GM13977 (cell line): ENCODE data around the gene MMP25.

Experiments
- DNase-seq: peaks from one replicate; pipeline ENCODE4 v3.0.0; 2012; ENCODE audit warnings: low spot score
- in situ Hi-C: fragments of 300-500 bp; cut with MboI; formaldehyde crosslinking; loops from one replicate; pipeline ENCODE4 v1.12.0; 2022; ENCODE audit warnings: low sequenced_read_pairs, low pct_unique_long_range_greater_than_20kb, mixed read lengths, inconsistent platforms; ENCODE audit not compliant: unreplicated experiment
- TF ChIP-seq, protein P1 (sequence below): IDR thresholded peaks from 2 replicates; pipeline ENCODE4 v1.5.1; 2012; ENCODE audit warnings: mild to moderate bottlenecking, control low read depth; ENCODE audit not compliant: insufficient read depth; ENCODE audit errors: extremely low read depth, missing control alignments

The MMP25 gene

DNA sequence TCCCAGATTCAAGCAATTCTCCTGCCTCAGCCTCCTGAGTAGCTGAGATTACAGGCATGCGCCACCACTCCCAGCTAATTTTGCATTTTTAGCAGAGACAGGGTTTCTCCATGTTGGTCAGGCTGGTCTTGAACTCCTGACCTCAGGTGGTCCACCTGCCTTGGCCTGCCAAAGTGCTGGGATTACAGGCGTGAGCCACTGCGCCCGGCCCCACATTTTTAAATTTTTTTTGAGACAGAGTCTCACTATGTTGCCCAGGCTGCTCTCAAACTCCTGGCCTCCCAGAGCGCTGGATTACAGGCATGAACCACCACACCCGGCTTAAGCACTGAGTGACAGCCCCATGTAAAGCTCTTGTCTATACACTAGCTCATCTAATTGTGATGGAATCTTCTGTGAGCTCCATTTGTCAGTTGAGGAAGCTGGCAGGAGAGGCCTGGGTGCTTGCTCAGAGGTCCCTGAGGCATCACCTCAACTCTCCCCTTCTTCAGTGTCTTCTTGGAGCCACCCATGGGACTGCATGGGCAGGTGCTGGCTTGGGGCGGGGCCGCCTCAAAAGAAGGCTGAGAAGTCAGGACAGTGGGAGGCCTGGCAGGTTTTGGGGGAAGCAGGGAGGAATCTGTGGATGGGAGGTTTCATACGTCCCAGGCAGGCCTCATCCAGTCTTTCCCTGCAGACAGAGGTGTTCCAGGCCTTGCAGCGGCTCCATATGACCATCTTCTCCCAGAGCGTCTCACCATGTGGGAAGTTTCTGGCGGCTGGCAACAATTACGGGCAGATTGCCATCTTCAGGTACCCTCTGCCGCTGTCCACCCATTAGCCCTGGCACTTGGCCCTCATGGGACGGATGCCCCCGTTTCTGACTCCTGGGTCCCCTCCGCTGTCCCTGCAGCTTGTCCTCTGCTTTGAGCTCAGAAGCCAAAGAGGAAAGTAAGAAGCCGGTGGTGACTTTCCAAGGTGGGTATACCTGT lies 21.0 kb upstream of the MMP25 start:
- no peak for DNase-seq
- TF ChIP-seq, protein P1, sequence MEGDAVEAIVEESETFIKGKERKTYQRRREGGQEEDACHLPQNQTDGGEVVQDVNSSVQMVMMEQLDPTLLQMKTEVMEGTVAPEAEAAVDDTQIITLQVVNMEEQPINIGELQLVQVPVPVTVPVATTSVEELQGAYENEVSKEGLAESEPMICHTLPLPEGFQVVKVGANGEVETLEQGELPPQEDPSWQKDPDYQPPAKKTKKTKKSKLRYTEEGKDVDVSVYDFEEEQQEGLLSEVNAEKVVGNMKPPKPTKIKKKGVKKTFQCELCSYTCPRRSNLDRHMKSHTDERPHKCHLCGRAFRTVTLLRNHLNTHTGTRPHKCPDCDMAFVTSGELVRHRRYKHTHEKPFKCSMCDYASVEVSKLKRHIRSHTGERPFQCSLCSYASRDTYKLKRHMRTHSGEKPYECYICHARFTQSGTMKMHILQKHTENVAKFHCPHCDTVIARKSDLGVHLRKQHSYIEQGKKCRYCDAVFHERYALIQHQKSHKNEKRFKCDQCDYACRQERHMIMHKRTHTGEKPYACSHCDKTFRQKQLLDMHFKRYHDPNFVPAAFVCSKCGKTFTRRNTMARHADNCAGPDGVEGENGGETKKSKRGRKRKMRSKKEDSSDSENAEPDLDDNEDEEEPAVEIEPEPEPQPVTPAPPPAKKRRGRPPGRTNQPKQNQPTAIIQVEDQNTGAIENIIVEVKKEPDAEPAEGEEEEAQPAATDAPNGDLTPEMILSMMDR: no peak
- in situ Hi-C loops: no loop called here

DNA sequence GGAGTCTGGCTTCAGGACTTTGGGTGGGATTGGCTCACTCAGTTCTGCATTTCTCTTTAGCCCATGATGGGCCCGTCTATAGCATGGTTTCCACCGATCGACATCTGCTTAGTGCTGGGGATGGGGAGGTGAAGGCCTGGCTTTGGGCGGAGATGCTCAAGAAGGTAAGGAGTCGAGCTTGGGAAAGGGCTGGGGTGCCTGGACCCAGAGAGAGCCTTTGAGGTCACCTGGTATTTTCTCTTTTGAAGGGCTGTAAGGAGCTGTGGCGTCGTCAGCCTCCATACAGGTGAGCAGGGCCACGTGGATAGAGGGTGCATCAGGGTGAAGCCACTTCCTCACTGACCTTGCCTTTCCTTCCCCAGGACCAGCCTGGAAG lies 20.4 kb upstream of the MMP25 start:
- in situ Hi-C loops: no loop called here
- TF ChIP-seq, protein P1: no peak
- no peak for DNase-seq

DNA sequence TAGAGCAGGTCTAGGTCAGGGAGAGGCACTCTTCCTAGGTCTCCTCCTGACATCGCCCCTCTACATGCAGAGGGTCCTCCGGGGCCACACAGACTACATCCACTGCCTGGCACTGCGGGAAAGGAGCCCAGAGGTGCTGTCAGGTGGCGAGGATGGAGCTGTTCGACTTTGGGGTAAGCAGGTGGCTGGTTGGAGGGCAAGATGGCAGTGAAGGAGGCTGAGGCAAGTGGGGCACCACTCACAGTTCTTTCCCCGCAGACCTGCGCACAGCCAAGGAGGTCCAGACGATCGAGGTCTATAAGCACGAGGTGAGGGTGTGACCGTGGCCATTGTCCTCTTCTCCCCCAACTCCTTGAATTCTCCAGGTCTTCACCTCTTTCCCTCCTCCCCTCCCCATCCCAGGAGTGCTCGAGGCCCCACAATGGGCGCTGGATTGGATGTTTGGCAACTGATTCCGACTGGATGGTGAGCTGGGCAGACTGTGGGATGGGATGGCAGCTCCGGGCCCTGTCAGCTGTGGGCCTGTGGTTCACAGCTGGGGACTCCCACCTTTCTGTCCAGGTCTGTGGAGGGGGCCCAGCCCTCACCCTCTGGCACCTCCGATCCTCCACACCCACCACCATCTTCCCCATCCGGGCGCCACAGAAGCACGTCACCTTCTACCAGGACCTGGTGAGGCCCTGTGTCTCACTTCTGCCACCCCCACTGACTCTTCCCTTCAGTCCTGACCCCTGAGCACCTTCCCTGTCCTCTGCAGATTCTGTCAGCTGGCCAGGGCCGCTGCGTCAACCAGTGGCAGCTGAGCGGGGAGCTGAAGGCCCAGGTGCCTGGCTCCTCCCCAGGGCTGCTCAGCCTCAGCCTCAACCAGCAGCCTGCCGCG lies 19.5 kb upstream of the MMP25 start:
- DNase-seq: no peak
- TF ChIP-seq, protein P1: no peak
- in situ Hi-C loops: no loop called here

DNA sequence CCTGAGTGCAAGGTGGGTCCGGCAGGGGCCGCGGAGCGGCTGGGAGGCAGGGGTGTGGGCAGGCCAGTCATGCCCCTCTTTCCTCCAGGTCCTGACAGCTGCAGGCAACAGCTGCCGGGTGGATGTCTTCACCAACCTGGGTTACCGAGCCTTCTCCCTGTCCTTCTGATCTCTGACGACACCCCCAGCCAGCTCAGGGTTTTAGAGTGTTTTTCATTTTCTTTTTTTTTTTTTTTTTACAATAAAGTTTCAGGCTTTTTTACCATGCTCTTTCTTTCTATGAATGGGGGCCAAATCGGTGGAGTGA lies 18.9 kb upstream of the MMP25 start:
- no peak for DNase-seq
- in situ Hi-C loops: no loop called here
- TF ChIP-seq, protein P1: no peak

DNA sequence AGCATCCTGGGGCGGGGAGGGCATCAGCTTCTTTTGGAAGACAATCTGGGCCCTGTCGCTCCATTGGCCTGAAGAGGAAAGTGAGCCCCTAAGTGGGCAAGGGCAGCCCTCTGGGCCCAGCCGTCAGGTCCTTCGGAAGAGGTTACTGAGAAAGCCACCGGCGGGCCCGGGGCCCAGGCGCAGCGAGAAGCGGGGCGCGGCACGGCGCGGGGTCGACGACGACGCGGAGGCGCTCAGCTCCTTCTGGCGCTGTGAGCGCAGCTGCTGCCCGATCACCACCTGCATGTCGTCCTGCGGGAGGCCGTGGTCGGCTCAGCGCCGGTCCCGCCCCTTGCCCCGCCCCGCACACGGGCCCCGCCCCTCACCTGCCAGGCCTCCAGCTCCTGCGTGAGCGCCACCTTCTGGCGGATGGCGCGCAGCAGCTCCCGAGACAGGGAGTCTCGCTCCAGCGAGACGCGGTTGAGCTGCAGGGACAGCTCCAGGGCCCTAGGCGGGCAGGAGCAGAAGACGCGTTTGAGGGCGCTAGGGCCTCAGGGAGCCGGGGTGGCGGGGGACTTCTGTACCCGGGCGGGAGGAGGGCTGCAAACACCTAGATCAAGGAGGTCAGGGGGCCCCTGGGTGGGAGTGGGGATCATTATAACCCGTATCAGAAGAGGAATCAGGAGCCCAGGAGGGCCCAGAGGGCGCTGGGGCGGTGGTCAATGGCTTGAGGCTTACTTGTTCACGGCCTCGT lies 18.2 kb upstream of the MMP25 start:
- in situ Hi-C loops: no loop called here
- peak; percentile 97 for DNase-seq
- TF ChIP-seq, protein P1: peak; percentile 94

DNA sequence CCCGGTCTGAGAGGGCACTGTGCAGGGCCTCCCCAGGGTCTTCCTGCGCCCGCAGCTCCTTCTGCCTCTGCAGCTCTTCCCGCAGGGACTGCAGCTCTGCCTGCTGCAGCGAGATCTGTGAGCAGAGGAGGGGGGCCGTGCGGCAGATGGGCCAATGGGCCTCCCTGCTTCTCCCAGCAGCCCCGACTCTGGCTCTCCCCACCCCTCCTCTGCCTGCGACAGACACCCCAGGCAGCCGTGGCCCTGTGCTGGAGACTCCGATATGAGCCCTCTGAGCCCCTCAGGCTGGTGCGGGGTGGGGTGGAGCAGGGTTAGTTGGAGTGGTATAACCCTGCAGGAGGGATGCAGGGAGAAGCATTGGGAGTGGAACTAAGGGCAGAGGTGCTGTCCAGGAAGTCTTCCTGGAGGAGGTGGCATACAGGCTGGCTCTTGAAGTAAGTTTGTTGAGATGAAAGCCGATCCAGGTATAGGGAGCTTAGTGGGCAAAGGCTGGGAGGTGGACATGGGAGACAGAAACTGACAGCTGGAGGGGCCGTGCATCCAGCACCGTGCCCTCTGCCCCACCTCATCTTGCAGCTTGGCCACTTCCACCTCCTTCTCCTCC lies 17.5 kb upstream of the MMP25 start:
- TF ChIP-seq, protein P1: no peak
- DNase-seq: no peak

More for the DNA sequence above, 17.5 kb upstream of the MMP25 start:
- in situ Hi-C loops: no loop called here
